Left ventricle myocardium inferior (tissue), 1 donor: Measurements from ENCODE around the gene DIP2B. TPM values are rescaled to one million over a fixed set of nuclear protein-coding genes. Genes with fewer than 3 reads are reported as not detected.

Experiments
- DNase-seq: peaks from one replicate; pipeline ENCODE4 v3.0.0-alpha.2; 2020
- H3K27ac ChIP-seq: fragments of 200-600 bp; replicated peaks from 2 replicates; pipeline ENCODE4 v1.8.0; 2021
- H3K27me3 ChIP-seq: fragments of 200-600 bp; 2 replicates; pipeline ENCODE4 v1.8.0; 2021; ENCODE audit warnings: low read depth
- H3K36me3 ChIP-seq: fragments of 200-600 bp; 2 replicates; pipeline ENCODE4 v1.8.0; 2021
- H3K4me1 ChIP-seq: fragments of 200-600 bp; 2 replicates; pipeline ENCODE4 v1.8.0; 2021
- H3K4me3 ChIP-seq: fragments of 200-600 bp; 2 replicates; pipeline ENCODE4 v1.8.0; 2021; ENCODE audit warnings: mild to moderate bottlenecking, moderate library complexity
- H3K9me3 ChIP-seq: fragments of 200-600 bp; replicated peaks from 2 replicates; pipeline ENCODE4 v1.8.0; 2021
- CTCF ChIP-seq: fragments of 200-600 bp; IDR thresholded peaks from 2 replicates; pipeline ENCODE4 v1.8.0; 2021; ENCODE audit warnings: antibody characterized with exemption, mild to moderate bottlenecking, borderline replicate concordance
- intact Hi-C: fragments of 100-400 bp; cut with micrococcal nuclease; formaldehyde crosslinking; loops from one replicate; pipeline ENCODE4 v1.11.0; 2022
- total RNA-seq: library from RNA; stranded (reverse); fragmentation: NEBNext Ultra II Directional; extraction: Animal tissue kit (Norgen Biotek cat#: 25700); gene quantifications from one replicate; pipeline ENCODE4 v1.2.1, GENCODE V29; 2021
- donor health status: DM: no; HTN: yes; CAD: no; lungs with severe emphysema.

Gene DIP2B
- total RNA-seq, 1 donor from 2014 or later, result 13.2 TPM

GRCh38 chr12:50523772-50524171 lies 19.0 kb downstream of the DIP2B start:
- no peak overlapping the region for H3K27ac ChIP-seq
- intact Hi-C loops, result loop anchor here (10.0 kb wide), 1 partner anchor 51 kb away; no protein-coding TSS in a partner anchor
- no peak for DNase-seq
- no peaks in the 10 kb centered on the region for H3K27me3 ChIP-seq
- TF ChIP-seq CTCF, result no peak
- H3K9me3 ChIP-seq, result no peaks in the 10 kb centered on the region
- no peaks in the 10 kb centered on the region for H3K36me3 ChIP-seq
- H3K4me1 ChIP-seq, result peaks cover 47% of the 10 kb centered on the region
- no peak overlapping the region for H3K4me3 ChIP-seq

- no peak for TF ChIP-seq CTCF
- Histone ChIP-seq H3K4me1 (peaks cover 49% of the 10 kb centered on the region), H3K27ac (no peak overlapping the region), H3K36me3 (no peaks in the 10 kb centered on the region), H3K9me3 (no peaks in the 10 kb centered on the region), H3K27me3 (no peaks in the 10 kb centered on the region), H3K4me3 (no peak overlapping the region)
- no peak for DNase-seq
- intact Hi-C loops, result loop anchor here (10.0 kb wide), 1 partner anchor 50 kb away; no protein-coding TSS in a partner anchor
Measured at GRCh38 chr12:50524621-50525020, 19.8 kb downstream of the DIP2B start.

DNA sequence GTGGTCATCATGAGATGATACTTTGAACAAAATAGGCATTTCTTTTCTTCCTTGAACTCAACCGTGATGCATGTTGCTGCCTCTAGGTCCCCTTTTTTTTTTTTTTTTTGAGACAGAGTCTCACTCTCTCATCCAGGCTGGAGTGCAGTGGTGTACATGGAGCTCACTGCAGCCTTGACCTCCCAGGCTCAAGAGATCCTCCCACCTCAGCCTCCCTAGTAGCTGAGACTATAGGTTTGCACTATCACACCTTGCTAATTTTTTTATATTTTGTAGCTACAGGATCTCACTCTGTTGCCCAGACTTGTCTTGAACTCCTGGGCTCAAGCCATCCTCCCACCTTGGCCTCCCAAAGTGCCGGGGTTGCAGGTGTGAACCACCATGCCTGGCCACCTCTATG lies 20.6 kb downstream of the DIP2B start:
- no peak for TF ChIP-seq CTCF
- Histone ChIP-seq H3K4me3 (no peak overlapping the region), H3K9me3 (no peaks in the 10 kb centered on the region), H3K4me1 (peaks cover 43% of the 10 kb centered on the region), H3K27ac (no peak overlapping the region), H3K36me3 (peaks cover 3% of the 10 kb centered on the region), H3K27me3 (no peaks in the 10 kb centered on the region)
- DNase-seq, result no peak
- intact Hi-C loops, result loop anchor here (10.0 kb wide), 1 partner anchor 49 kb away; no protein-coding TSS in a partner anchor

- H3K4me3 ChIP-seq, result no peak overlapping the region
- DNase-seq, result no peak
- no peaks in the 10 kb centered on the region for H3K27me3 ChIP-seq
- no peak overlapping the region for H3K27ac ChIP-seq
- TF ChIP-seq CTCF, result no peak
- H3K4me1 ChIP-seq, result peaks cover 41% of the 10 kb centered on the region
- H3K9me3 ChIP-seq, result no peaks in the 10 kb centered on the region
- intact Hi-C loops, result loop anchor here (10.0 kb wide), 1 partner anchor 47 kb away; no protein-coding TSS in a partner anchor
- H3K36me3 ChIP-seq, result peaks cover 4% of the 10 kb centered on the region
Measured at GRCh38 chr12:50527359-50527726, 22.6 kb downstream of the DIP2B start.

GRCh38 chr12:50528800-50529199 lies 24.0 kb downstream of the DIP2B start:
- H3K4me1 ChIP-seq, result peaks cover 53% of the 10 kb centered on the region
- no peak overlapping the region for H3K4me3 ChIP-seq
- no peaks in the 10 kb centered on the region for H3K9me3 ChIP-seq
- peaks cover 4% of the 10 kb centered on the region for H3K36me3 ChIP-seq
- TF ChIP-seq CTCF, result no peak
- H3K27ac ChIP-seq, result no peak overlapping the region
- DNase-seq, result no peak
- intact Hi-C loops, result loop anchor here (10.0 kb wide), 1 partner anchor 46 kb away; no protein-coding TSS in a partner anchor
- H3K27me3 ChIP-seq, result no peaks in the 10 kb centered on the region
